ENCODE data around the gene SERAC1.

DNA sequence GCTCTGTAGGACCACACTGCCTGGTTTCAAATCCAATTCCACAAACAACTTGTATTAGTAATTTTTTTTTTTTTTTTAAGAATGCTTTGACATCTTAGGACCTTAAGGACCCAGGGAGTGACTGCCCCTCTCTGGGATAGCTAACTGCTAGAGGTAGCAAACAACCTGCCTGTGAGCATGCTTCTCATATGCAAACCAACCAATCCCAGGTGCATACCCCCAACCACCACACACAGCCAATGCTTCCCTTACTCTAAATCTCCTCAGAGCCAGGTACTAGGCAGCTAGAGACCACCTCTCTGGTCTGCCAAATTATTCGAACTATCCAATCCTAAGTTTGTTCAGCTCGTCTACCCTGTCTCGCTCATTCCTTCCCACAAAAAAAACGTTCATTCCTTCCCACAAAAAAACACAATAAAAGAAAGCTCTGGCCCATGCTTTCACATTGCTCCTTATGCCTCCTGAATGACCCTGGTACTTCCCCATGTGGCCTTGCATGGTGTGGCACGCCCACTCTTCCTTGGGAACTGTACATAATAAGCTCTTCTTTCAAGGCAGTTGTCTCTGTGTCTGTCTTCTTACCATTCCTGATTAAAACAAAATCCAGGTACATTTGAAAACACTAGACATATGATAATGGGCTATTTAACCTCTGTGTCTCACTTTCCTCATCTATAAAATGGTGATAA is 6.4 kb downstream of the SERAC1 start:
- TF ChIP-seq CTCF (IDR thresholded peaks at IDR 0.05; ENCODE audit: insufficient read depth, low read depth, low read length) (no peak), EZH2 (IDR thresholded peaks at IDR 0.05; ENCODE audit: insufficient read depth, low read length) (no peak)

All from astrocyte (in vitro differentiated cells and primary cell).